HG03432 (cell line): ENCODE data around the gene TMF1.
A peak's percentile ranks its signal among the peaks of the same experiment; 100 is the strongest.

ENCODE experiments used
- ATAC-seq: cut with Tn5 transposase; IDR thresholded peaks from one replicate; pipeline ENCODE4 v1.9.1; 2021; ENCODE audit warnings: mild to moderate bottlenecking, moderate library complexity; ENCODE audit not compliant: unreplicated experiment

The TMF1 gene

DNA sequence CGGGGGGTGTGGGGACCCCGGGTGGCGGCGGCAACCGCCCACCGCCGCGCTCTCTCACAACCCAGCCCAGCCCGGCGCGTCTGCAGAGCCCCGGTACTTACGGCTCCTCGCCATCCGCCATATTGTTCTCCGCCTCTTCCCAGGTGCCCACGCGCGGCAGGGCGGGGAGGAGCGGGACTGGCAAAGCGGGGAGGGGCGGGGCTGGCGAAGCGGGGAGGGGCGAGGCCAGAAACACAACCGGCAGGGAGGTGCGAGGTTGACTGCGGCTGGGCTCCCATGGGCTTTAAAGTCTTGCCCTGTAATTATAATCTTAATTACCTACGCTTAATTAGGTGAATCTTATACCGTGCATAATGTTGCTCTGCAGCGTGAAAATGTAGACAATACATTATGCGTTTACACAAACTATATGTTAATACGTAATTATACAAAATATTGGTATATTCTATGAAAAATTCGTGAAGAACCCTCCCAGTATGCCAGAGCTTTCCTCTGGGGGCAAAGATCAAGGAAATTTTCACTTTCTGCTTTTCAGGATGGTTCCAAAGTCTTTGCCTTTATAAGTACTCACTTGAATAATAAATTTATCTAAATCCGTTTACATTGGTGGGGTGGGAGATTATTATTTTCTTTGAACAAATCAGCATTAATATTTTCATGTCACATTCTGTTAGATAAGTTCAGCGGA lies 28.2 kb upstream of the TMF1 start, which contains the start of gene UBA3:
TSS of gene UBA3 (minus strand) at position 133 of the 688 bp plus-strand sequence. CDS start at position 121, 12 bp downstream.
- peak; percentile 53 for ATAC-seq

GRCh38 chr3:69079269-69080159 lies 27.4 kb upstream of the TMF1 start:
- peak; percentile 15 for ATAC-seq

GRCh38 chr3:69072928-69073327 lies 20.8 kb upstream of the TMF1 start:
- ATAC-seq: no peak

GRCh38 chr3:69066121-69066520 lies 14.0 kb upstream of the TMF1 start:
- ATAC-seq: no peak

GRCh38 chr3:69065318-69065964 lies 13.3 kb upstream of the TMF1 start:
- ATAC-seq: no peak

GRCh38 chr3:69063636-69064035 lies 11.5 kb upstream of the TMF1 start:
- ATAC-seq: no peak

GRCh38 chr3:69059688-69060087 lies 7.6 kb upstream of the TMF1 start:
- ATAC-seq: no peak

DNA sequence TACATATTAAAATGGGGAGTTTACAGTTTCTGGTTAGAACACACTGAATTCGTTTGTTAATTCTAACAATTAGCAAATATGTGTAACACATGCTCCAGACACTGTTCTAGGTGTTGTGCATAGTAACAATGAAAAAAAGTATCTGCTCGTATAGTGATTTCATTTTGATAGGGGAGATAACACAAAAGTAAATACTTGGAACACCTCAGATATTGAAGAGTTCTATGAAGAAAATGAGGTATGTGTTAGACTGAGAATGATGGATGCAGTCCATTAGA lies 6.8 kb upstream of the TMF1 start:
- no peak for ATAC-seq

DNA sequence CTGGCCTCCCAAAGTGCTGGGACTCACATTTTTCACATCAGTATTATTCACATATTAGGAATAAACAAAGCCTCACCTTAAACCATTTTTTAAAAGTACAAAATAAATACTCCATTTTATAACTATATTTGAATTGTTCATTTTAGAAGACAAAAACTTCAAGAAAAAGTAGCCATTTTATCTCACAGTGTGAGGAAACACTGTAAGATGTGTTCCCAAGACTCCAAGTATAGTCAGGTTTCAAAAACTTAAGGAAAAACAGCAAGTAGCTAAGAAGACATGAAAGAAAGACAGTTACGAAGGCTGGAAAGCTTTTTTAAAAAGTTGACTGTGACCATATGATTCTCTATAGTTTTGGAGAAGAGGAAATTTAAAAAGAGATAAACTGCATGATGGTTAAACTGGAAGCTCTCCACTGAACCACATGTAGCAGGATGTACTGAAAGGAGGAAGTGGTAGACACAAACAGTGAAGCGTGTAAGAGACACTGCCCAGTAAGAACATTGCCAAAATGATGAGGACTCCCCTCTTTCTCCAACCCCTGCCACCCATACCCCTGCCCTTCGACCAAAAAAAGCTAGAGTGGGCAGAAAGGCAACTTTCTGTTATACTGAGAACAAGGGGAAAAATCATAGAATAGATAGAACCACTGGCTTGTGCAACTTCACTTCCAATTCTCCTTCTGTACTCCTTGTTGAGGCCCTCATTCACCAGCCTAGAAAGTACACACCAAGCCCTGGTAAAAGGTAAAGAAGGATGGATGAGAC lies 6.2 kb upstream of the TMF1 start:
- peak; percentile 99 for ATAC-seq

- peak; percentile 6 for ATAC-seq
These were observed 352 bp upstream of the TMF1 start for GRCh38 chr3:69052472-69052898.

DNA sequence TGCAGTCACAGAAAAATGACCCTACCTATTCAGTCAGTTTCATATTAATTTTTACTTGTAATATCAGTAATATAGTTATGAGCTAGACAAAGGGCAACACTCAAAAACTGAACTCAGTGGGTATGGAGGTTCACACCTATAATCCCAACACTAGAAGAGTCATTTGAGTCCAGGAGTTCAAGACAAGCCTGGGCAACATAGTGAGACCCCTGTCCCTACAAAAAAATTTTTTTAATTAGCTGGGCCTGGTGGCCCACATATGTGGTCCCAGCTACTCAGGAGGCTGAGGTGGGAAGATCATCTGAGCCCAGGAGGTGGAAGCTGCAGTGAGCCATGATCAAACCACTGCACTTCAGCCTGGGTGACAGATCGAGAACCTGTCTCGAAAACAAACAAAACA lies 3.1 kb downstream of the TMF1 start:
- ATAC-seq: no peak

DNA sequence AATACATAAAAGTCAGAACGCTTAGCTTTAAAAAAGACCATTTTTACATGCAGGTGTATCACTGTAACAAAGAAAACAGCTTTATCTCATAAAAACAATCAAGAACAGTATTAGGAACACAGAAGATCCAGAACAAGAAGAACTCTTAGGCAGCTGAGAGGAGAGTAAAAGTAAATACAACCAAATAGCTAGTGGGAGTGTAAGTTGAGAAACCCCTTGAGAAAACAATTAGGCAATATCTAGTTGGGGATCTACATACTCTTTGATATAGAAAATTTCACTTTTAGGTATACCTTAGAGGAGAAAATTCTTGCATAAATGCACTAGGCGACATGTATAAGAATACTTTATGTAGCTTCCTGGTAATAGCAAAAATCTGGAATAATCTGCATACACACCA lies 7.5 kb downstream of the TMF1 start:
- ATAC-seq: no peak

DNA sequence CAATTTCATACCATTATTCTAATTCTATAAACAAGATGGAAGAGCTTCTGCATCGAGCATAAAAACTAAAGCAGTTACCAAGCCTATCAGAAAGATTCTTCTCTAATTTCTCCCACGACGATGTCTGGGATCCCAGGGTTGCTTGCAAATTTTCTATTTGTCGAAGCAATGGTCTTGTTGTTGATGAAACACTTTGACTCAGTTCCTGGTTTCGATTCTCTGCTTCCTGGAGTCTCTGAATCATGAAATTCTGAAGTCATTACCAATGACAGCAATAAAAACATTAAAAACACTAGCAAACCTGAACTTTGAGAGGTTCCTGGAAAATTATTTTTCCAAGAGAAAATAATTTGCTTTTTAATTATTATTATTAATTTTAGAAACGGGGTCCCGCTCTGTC lies 18.7 kb downstream of the TMF1 start:
- ATAC-seq: no peak

- no peak for ATAC-seq
These were observed 19.4 kb downstream of the TMF1 start for GRCh38 chr3:69032737-69033136.

DNA sequence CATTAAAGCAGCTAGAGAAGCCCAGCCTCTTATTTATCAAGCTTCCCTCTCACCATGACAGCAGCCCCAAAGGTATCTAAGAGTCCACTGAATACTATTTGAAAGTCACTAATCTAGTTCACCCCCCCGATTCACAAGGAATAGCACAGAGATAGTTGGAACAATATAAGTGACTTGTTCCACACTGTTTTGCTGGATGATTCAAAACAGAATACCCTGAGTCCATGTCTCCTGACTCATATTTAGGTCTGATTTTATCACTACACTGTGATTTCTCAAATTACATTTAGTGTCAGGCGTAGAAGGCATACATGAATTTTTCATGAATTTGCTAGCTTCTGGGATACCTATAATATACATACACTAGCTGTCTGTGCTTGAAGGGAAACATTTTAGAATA lies 20.0 kb downstream of the TMF1 start:
- no peak for ATAC-seq

DNA sequence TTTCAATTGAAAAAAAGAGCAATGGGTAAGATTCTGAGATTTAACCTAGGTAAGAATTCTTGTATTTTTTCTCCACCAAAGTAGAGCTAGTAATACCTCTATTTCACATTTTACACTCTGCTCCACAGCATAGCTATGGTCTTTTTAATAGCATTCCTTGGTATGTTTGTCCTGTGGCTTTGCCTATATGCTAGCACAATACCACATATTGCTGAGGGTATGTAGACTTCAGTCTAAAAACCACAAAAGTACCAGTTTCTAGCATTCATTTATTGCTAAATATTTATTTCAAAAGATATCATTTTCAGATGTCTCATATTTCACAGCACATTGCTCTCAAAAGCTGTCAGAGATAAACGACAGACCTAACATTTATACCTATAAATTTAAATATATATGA lies 20.5 kb downstream of the TMF1 start:
- ATAC-seq: no peak

DNA sequence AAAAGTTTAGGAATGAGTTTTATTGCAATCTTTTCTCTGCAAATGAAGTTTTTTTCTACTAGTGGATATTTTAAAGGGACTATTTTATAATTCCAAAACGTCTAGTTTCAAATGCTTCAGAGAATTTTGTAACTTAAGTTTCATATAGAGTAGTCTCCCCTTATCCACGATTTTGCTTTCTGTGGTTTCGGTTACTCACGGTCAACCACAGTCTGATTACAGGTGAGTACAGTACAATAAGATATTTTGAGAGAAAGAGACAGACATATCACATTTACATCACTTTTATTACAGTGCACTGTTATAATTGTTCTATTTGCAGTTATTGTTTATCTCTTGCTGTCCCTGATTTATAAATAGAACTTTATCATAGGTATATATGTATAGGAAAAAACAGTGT lies 31.3 kb downstream of the TMF1 start:
- no peak for ATAC-seq

- ATAC-seq: no peak
These were observed 31.7 kb downstream of the TMF1 start for GRCh38 chr3:69020424-69020823.

GRCh38 chr3:69016901-69017300 lies 35.2 kb downstream of the TMF1 start:
- no peak for ATAC-seq

DNA sequence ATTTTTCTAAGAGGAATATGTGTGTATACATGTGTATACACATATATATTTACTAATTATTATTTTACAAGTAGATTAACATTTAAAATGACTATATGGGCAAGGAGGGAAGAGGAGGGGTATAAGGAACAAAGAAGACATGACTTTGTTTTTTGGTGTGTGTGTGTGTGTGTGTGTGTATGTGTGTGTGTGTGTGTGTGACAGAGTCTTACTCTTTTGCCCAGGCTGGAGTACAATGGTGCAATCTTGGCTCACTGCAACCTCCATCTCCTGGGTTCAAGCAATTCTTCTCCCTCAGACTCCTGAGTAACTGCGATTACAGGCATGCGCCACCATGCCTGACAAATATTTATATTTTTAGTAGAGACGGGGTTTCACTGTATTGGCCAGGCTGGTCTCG lies 36.0 kb downstream of the TMF1 start:
- no peak for ATAC-seq

- no peak for ATAC-seq
These were observed 38.0 kb downstream of the TMF1 start for GRCh38 chr3:69014022-69014580.
